ENCODE results near the gene NPM3.

Gene NPM3

DNA sequence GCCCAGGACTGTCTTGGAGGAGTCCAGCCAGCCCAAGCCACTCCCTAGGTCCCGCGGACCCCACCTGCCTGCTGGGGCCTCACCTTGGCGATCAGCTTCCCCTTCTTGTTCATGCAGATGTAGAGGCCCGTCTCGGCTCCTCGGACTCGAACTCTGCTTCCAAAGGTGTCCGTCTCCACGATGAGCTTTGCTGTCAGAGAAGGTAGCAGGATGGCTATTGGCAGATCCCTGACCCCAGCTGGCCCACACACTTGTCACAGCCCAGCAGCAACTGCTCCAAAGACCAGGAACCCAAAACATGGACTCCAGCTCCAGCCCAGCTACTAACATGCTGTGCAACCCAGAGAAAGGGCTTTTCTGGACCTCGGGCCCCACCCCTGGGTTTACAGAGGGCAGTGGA, 11.9 kb downstream of the NPM3 start:
- H3K79me2 ChIP-seq: no peaks in the 10 kb centered on the region
- H3K4me2 ChIP-seq (ENCODE audit: low read length): no peak overlapping the region
- no peak overlapping the region for H3K27ac ChIP-seq
- no peak overlapping the region for H3K4me3 ChIP-seq (ENCODE audit: low read depth, low read length)
- no peak overlapping the region for H3K9ac ChIP-seq
- H3K4me1 ChIP-seq: peaks cover 3% of the 10 kb centered on the region
- no peak overlapping the region for H2AFZ ChIP-seq
- H3K36me3 ChIP-seq (ENCODE audit: control insufficient read depth, insufficient read depth, low read length): no peaks in the 10 kb centered on the region
- TF ChIP-seq, protein P1, sequence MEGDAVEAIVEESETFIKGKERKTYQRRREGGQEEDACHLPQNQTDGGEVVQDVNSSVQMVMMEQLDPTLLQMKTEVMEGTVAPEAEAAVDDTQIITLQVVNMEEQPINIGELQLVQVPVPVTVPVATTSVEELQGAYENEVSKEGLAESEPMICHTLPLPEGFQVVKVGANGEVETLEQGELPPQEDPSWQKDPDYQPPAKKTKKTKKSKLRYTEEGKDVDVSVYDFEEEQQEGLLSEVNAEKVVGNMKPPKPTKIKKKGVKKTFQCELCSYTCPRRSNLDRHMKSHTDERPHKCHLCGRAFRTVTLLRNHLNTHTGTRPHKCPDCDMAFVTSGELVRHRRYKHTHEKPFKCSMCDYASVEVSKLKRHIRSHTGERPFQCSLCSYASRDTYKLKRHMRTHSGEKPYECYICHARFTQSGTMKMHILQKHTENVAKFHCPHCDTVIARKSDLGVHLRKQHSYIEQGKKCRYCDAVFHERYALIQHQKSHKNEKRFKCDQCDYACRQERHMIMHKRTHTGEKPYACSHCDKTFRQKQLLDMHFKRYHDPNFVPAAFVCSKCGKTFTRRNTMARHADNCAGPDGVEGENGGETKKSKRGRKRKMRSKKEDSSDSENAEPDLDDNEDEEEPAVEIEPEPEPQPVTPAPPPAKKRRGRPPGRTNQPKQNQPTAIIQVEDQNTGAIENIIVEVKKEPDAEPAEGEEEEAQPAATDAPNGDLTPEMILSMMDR (IDR thresholded peaks at IDR 0.05): no peak
- H3K9me3 ChIP-seq (ENCODE audit: control insufficient read depth, low read length): no peaks in the 10 kb centered on the region
- H3K27me3 ChIP-seq (ENCODE audit: control insufficient read depth, insufficient read depth, low read length): peaks cover 3% of the 10 kb centered on the region

DNA sequence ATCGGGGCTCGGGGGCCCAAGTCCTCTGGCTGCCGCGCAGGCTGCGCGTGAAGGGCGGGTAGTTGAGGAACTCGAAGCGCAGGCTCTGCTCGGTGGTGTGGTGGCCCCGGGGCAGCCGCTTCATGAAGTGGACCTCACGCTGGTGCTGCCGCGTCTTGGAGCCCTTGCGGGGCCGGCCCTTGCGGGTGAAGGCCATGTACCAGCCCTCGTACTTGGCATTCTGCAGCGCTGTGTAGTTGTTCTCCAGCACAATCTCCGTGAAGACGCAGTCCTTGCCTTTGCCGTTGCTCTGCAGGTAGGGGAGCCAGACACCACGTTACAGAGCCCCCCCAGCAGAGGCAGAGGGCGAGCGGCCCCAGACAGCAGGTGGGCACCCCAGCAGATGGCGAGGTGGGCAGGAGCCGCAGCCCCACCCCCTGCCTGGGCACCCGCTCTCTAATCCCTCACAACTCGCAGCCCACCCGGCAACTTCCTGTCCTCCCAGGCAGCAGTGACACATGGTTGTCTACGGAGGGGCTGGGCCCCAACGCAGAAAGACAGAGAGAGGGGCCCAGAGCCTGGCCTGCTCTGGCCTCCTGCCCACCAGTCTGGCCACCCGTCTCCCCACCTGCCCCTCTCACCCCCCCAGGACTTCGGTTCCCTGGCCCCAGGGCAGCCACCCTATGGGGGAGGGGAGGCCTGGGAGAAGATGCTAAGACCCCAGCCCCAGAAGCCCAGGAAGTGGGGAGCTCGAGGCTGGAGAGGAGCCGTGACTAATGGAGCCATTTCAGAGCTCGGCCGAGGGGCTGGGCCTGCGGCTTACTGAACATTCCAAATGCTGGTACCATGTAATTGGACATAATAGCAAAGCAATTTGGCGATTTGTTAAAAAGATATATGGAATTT, 12.7 kb downstream of the NPM3 start:
- Histone ChIP-seq H3K36me3 (ENCODE audit: control insufficient read depth, insufficient read depth, low read length) (no peaks in the 10 kb centered on the region), H3K4me2 (ENCODE audit: low read length) (no peak overlapping the region), H3K9ac (no peak overlapping the region), H2AFZ (no peak overlapping the region), H3K79me2 (no peaks in the 10 kb centered on the region), H3K4me3 (ENCODE audit: low read depth, low read length) (no peak overlapping the region), H3K4me1 (peaks cover 3% of the 10 kb centered on the region), H3K9me3 (ENCODE audit: control insufficient read depth, low read length) (no peaks in the 10 kb centered on the region), H3K27me3 (ENCODE audit: control insufficient read depth, insufficient read depth, low read length) (peaks cover 3% of the 10 kb centered on the region), H3K27ac (no peak overlapping the region)
- TF ChIP-seq, protein P1 (IDR thresholded peaks at IDR 0.05): no peak

DNA sequence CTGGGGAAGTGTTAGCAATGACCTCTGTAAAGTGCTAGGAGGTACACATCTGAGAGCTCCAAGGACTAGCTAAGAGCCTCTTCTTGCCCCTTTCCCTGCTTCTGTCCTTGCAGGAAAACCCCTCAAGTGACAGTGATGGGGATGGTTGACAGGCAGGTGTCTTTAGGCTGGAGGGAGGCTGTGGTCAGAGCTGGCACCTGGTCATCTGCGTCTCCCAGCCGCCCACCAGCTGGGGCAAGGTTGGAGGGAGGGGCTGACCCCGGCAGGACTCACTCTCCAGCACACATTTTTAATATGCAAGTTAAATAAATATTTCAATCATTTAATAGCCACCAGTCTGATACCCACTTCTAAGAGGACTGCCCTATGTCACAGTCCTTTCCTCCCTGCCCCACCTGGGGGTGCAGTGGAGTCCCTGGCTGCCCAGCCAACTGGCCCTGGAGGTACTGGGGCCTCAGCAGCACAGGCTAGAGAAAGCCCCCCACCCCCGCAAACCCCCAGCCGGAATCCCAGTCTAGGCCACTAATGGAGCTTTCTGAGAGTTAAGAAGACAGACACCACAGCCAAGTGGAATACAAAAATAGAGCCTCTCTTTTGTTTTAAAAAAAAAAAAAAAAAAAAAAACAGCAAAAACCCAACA, 13.6 kb downstream of the NPM3 start:
- Histone ChIP-seq H3K9me3 (ENCODE audit: control insufficient read depth, low read length) (no peaks in the 10 kb centered on the region), H3K36me3 (ENCODE audit: control insufficient read depth, insufficient read depth, low read length) (no peaks in the 10 kb centered on the region), H3K4me1 (no peaks in the 10 kb centered on the region), H3K4me2 (ENCODE audit: low read length) (no peak overlapping the region), H3K27me3 (ENCODE audit: control insufficient read depth, insufficient read depth, low read length) (no peaks in the 10 kb centered on the region), H2AFZ (no peak overlapping the region), H3K4me3 (ENCODE audit: low read depth, low read length) (no peak overlapping the region), H3K79me2 (no peaks in the 10 kb centered on the region), H3K27ac (no peak overlapping the region), H3K9ac (no peak overlapping the region)
- TF ChIP-seq, protein P1 (IDR thresholded peaks at IDR 0.05): no peak

DNA sequence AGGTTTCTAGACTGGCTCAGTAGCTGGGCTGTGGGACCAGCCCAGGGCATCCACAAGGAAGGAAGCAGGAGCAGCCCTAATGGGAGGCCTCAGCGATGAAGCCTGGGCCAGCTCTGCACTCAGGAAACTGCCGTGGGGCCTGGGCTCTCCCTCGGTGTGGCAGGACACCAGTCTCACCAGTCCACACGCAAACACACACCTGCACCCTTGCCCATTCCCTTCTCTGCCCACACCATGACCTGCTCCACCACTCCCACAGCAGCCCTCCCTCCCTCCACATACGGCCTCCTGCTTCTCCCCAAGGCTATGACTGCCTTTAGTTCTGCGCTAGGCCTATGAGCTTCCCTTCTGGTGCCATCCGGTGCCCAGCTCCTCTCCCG, 14.5 kb downstream of the NPM3 start:
- no peaks in the 10 kb centered on the region for H3K79me2 ChIP-seq
- H3K27me3 ChIP-seq (ENCODE audit: control insufficient read depth, insufficient read depth, low read length): no peaks in the 10 kb centered on the region
- no peaks in the 10 kb centered on the region for H3K36me3 ChIP-seq (ENCODE audit: control insufficient read depth, insufficient read depth, low read length)
- H3K9me3 ChIP-seq (ENCODE audit: control insufficient read depth, low read length): no peaks in the 10 kb centered on the region
- TF ChIP-seq, protein P1 (IDR thresholded peaks at IDR 0.05): no peak
- H3K27ac ChIP-seq: no peak overlapping the region
- no peak overlapping the region for H3K4me3 ChIP-seq (ENCODE audit: low read depth, low read length)
- no peak overlapping the region for H3K4me2 ChIP-seq (ENCODE audit: low read length)
- no peaks in the 10 kb centered on the region for H3K4me1 ChIP-seq
- H3K9ac ChIP-seq: no peak overlapping the region
- H2AFZ ChIP-seq: no peak overlapping the region
